ENCODE data around the gene KLHL1. TPM values are rescaled to one million over a fixed set of nuclear protein-coding genes. Genes with fewer than 3 reads are reported as not detected.

The KLHL1 gene
- total RNA-seq, 1 donor from 2014 or later = 0.14 TPM

GRCh38 chr13:69948016-69948415 lies 160.2 kb downstream of the KLHL1 start:
- H3K4me3 Mint-ChIP-seq = no peak overlapping the region
- no peaks in the 10 kb centered on the region for H3K4me1 Mint-ChIP-seq (ENCODE audit: unreplicated experiment)
- H3K27ac Mint-ChIP-seq = no peak overlapping the region
- H3K9me3 Mint-ChIP-seq = no peaks in the 10 kb centered on the region
- no peak for TF ChIP-seq CTCF (conservative IDR thresholded peaks at IDR 0.05)
- no peaks in the 10 kb centered on the region for H3K36me3 Mint-ChIP-seq
- no peak for DNase-seq (ENCODE audit: extremely low spot score, unreplicated experiment)
- no peaks in the 10 kb centered on the region for H3K27me3 Mint-ChIP-seq

- Mint-ChIP-seq H3K4me1 (ENCODE audit: unreplicated experiment) (no peaks in the 10 kb centered on the region), H3K27ac (no peak overlapping the region), H3K36me3 (no peaks in the 10 kb centered on the region), H3K27me3 (no peaks in the 10 kb centered on the region), H3K4me3 (no peak overlapping the region), H3K9me3 (no peaks in the 10 kb centered on the region)
- no peak for DNase-seq (ENCODE audit: extremely low spot score, unreplicated experiment)
- no peak for TF ChIP-seq CTCF (conservative IDR thresholded peaks at IDR 0.05)
Observed at GRCh38 chr13:69947582-69947981, 160.7 kb downstream of the KLHL1 start.

GRCh38 chr13:69946511-69946910 lies 161.7 kb downstream of the KLHL1 start:
- no peak overlapping the region for H3K4me3 Mint-ChIP-seq
- no peak for DNase-seq (ENCODE audit: extremely low spot score, unreplicated experiment)
- no peak overlapping the region for H3K27ac Mint-ChIP-seq
- H3K9me3 Mint-ChIP-seq = no peaks in the 10 kb centered on the region
- no peaks in the 10 kb centered on the region for H3K36me3 Mint-ChIP-seq
- TF ChIP-seq CTCF (conservative IDR thresholded peaks at IDR 0.05) = no peak
- H3K27me3 Mint-ChIP-seq = no peaks in the 10 kb centered on the region
- no peaks in the 10 kb centered on the region for H3K4me1 Mint-ChIP-seq (ENCODE audit: unreplicated experiment)

GRCh38 chr13:69935043-69935442 lies 173.2 kb downstream of the KLHL1 start:
- no peaks in the 10 kb centered on the region for H3K4me1 Mint-ChIP-seq (ENCODE audit: unreplicated experiment)
- H3K27me3 Mint-ChIP-seq = no peaks in the 10 kb centered on the region
- DNase-seq (ENCODE audit: extremely low spot score, unreplicated experiment) = no peak
- no peaks in the 10 kb centered on the region for H3K36me3 Mint-ChIP-seq
- H3K4me3 Mint-ChIP-seq = no peak overlapping the region
- H3K27ac Mint-ChIP-seq = no peak overlapping the region
- no peaks in the 10 kb centered on the region for H3K9me3 Mint-ChIP-seq
- TF ChIP-seq CTCF (conservative IDR thresholded peaks at IDR 0.05) = peak; percentile 66

- no peaks in the 10 kb centered on the region for H3K4me1 Mint-ChIP-seq (ENCODE audit: unreplicated experiment)
- H3K36me3 Mint-ChIP-seq = no peaks in the 10 kb centered on the region
- H3K4me3 Mint-ChIP-seq = no peak overlapping the region
- peaks cover 2% of the 10 kb centered on the region for H3K27me3 Mint-ChIP-seq
- no peak for TF ChIP-seq CTCF (conservative IDR thresholded peaks at IDR 0.05)
- H3K27ac Mint-ChIP-seq = no peak overlapping the region
- H3K9me3 Mint-ChIP-seq = no peaks in the 10 kb centered on the region
- DNase-seq (ENCODE audit: extremely low spot score, unreplicated experiment) = no peak
Observed at GRCh38 chr13:69928262-69928661, 180.0 kb downstream of the KLHL1 start.

GRCh38 chr13:69921156-69921555 lies 187.1 kb downstream of the KLHL1 start:
- no peak overlapping the region for H3K4me3 Mint-ChIP-seq
- H3K9me3 Mint-ChIP-seq = no peaks in the 10 kb centered on the region
- H3K36me3 Mint-ChIP-seq = no peaks in the 10 kb centered on the region
- no peak overlapping the region for H3K27ac Mint-ChIP-seq
- peaks cover 2% of the 10 kb centered on the region for H3K27me3 Mint-ChIP-seq
- H3K4me1 Mint-ChIP-seq (ENCODE audit: unreplicated experiment) = no peaks in the 10 kb centered on the region
- TF ChIP-seq CTCF (conservative IDR thresholded peaks at IDR 0.05) = no peak
- DNase-seq (ENCODE audit: extremely low spot score, unreplicated experiment) = no peak

Data from type B pancreatic cell (in vitro differentiated cells).